GM19372 (cell line): ENCODE results near the gene ASIC2.

Source experiments
- ATAC-seq: cut with Tn5 transposase; IDR thresholded peaks from one replicate; pipeline ENCODE4 v1.9.1; 2021; ENCODE audit warnings: mild to moderate bottlenecking, low read depth, moderate library complexity; ENCODE audit not compliant: unreplicated experiment

ASIC2 gene

GRCh38 chr17:33121272-33121671, 171.8 kb downstream of the ASIC2 start:
- ATAC-seq: no peak

GRCh38 chr17:33120103-33120502, 173.0 kb downstream of the ASIC2 start:
- no peak for ATAC-seq

- no peak for ATAC-seq
Observed at GRCh38 chr17:33118391-33119075, 174.6 kb downstream of the ASIC2 start.

- no peak for ATAC-seq
Observed at GRCh38 chr17:33116021-33116551, 177.0 kb downstream of the ASIC2 start.

- ATAC-seq: no peak
Observed at GRCh38 chr17:33115366-33115765, 177.7 kb downstream of the ASIC2 start.

GRCh38 chr17:33113991-33114370, 179.1 kb downstream of the ASIC2 start:
- no peak for ATAC-seq

- ATAC-seq: no peak
Observed at GRCh38 chr17:33113276-33113990, 179.7 kb downstream of the ASIC2 start.

GRCh38 chr17:33112763-33113162, 180.3 kb downstream of the ASIC2 start:
- no peak for ATAC-seq

GRCh38 chr17:33109336-33110072, 183.6 kb downstream of the ASIC2 start:
- ATAC-seq: no peak

GRCh38 chr17:33106525-33107165, 186.4 kb downstream of the ASIC2 start:
- ATAC-seq: no peak

- ATAC-seq: no peak
Observed at GRCh38 chr17:33105911-33106310, 187.2 kb downstream of the ASIC2 start.

- ATAC-seq: no peak
Observed at GRCh38 chr17:33099906-33100305, 193.2 kb downstream of the ASIC2 start.

GRCh38 chr17:33099252-33099651, 193.8 kb downstream of the ASIC2 start:
- ATAC-seq: no peak

- ATAC-seq: no peak
Observed at GRCh38 chr17:33097411-33097810, 195.7 kb downstream of the ASIC2 start.

- ATAC-seq: no peak
Observed at GRCh38 chr17:33096161-33096560, 196.9 kb downstream of the ASIC2 start.

- ATAC-seq: no peak
Observed at GRCh38 chr17:33091271-33091670, 201.8 kb downstream of the ASIC2 start.

GRCh38 chr17:33090806-33091205, 202.3 kb downstream of the ASIC2 start:
- ATAC-seq: no peak

GRCh38 chr17:33086878-33087277, 206.2 kb downstream of the ASIC2 start:
- ATAC-seq: no peak

- ATAC-seq: no peak
Observed at GRCh38 chr17:33086041-33086440, 207.1 kb downstream of the ASIC2 start.

- ATAC-seq: no peak
Observed at GRCh38 chr17:33085256-33085655, 207.8 kb downstream of the ASIC2 start.

GRCh38 chr17:33084755-33085154, 208.3 kb downstream of the ASIC2 start:
- no peak for ATAC-seq
